ENCODE data around the gene DNAJA2.

The DNAJA2 gene

DNA sequence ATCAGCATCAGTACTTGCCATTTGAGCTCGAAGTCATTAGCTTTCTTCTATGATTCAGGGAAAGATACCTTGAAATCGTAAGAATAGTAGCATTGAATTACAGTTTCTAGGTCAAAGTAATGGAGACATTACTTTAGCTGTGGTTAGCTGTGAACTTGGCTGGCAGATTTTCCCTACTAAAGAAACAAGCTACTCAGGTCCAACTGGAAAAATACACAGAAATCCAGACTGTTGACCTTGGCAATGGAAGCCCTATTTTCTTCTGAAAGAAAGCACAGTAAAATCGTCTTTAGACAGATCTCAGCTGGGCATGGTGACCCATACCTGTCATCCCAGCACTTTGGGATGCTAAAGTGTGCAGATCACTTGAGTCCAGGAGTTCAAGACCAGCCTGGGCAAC is 13.4 kb upstream of the DNAJA2 start:
- H3K36me3 ChIP-seq (replicated peaks in 1 of 2; ENCODE audit: control insufficient read depth in 2 of 2, insufficient read depth in 2 of 2, low read length in 2 of 2): no peaks in the 10 kb centered on the region
- H3K4me2 ChIP-seq (ENCODE audit: insufficient read depth, low read length, poor library complexity, severe bottlenecking): no peak overlapping the region
- no peak overlapping the region for H3K9ac ChIP-seq (ENCODE audit: low read depth, low read length, poor library complexity)
- H2BK5ac ChIP-seq (ENCODE audit: low read length): no peak overlapping the region
- no peak overlapping the region for H3K23ac ChIP-seq (ENCODE audit: low read depth, low read length, poor library complexity)
- H3K27ac ChIP-seq (replicated peaks; ENCODE audit: low read length): no peak overlapping the region
- H2AK5ac ChIP-seq (ENCODE audit: low read depth, low read length): no peak overlapping the region
- H2BK120ac ChIP-seq (ENCODE audit: low read depth, low read length): no peak overlapping the region
- H3K18ac ChIP-seq (ENCODE audit: low read length): no peak overlapping the region
- H2BK12ac ChIP-seq (ENCODE audit: low read length): no peak overlapping the region
- H2AFZ ChIP-seq (ENCODE audit: low read length): no peak overlapping the region
- no peaks in the 10 kb centered on the region for H3K27me3 ChIP-seq (ENCODE audit: control insufficient read depth in 3 of 3, insufficient read depth in 3 of 3, low read depth in 1 of 3, low read length in 3 of 3)
- no peak overlapping the region for H3K4me3 ChIP-seq (ENCODE audit: low read length in 2 of 2)
- no peak for DNase-seq (ENCODE audit: low spot score)
- no peak overlapping the region for H2BK15ac ChIP-seq (ENCODE audit: low read length)
- H3K9me3 ChIP-seq (replicated peaks in 1 of 2; ENCODE audit: control insufficient read depth in 2 of 2, insufficient read depth in 1 of 2, low read depth in 1 of 2, low read length in 2 of 2): peaks cover 0 to 6% of the 10 kb centered on the region in 2 donors
- no CpG with 5 or more reads among the region's 3 CpGs for WGBS, 2 donors (ENCODE audit: extremely low coverage in 2 of 2, insufficient read length in 2 of 2, insufficient replicate concordance in 1 of 2)
- no peaks in the 10 kb centered on the region for H3K4me1 ChIP-seq (ENCODE audit: control insufficient read depth in 2 of 2, insufficient read depth in 1 of 2, low read depth in 1 of 2, low read length in 2 of 2)
- H3K4ac ChIP-seq (ENCODE audit: low read length): no peak overlapping the region
- H3K14ac ChIP-seq (ENCODE audit: low read length): no peak overlapping the region
- H4K8ac ChIP-seq (ENCODE audit: low read depth, low read length): no peak overlapping the region
- H3K79me1 ChIP-seq (ENCODE audit: low read depth, low read length): no peaks in the 10 kb centered on the region
- no peak overlapping the region for H4K91ac ChIP-seq (ENCODE audit: low read depth, low read length, poor library complexity)

DNA sequence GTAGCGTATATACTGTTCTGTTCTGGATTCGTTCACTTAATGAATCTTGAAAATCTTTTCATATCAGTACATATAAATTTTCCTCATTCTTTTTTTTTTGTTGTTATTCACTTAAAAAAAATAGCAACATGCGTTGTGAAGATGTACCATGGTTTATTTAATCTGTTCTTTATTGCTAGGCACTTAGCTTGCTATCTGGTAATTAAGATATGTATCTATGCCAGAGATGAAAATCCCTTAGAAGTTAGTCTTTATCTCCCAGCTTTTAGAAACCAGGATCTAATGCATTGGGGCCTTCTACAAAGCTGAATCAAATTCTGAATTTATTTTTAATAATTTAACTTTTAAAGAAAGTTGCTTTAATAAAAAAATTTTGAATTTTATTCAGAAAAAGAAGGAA is 13.0 kb upstream of the DNAJA2 start:
- H2AK5ac ChIP-seq (ENCODE audit: low read depth, low read length): no peak overlapping the region
- no peak overlapping the region for H3K4me3 ChIP-seq (ENCODE audit: low read length in 2 of 2)
- H3K27me3 ChIP-seq (ENCODE audit: control insufficient read depth in 3 of 3, insufficient read depth in 3 of 3, low read depth in 1 of 3, low read length in 3 of 3): no peaks in the 10 kb centered on the region
- H3K23ac ChIP-seq (ENCODE audit: low read depth, low read length, poor library complexity): no peak overlapping the region
- H4K8ac ChIP-seq (ENCODE audit: low read depth, low read length): no peak overlapping the region
- H3K14ac ChIP-seq (ENCODE audit: low read length): no peak overlapping the region
- no peaks in the 10 kb centered on the region for H3K4me1 ChIP-seq (ENCODE audit: control insufficient read depth in 2 of 2, insufficient read depth in 1 of 2, low read depth in 1 of 2, low read length in 2 of 2)
- no peaks in the 10 kb centered on the region for H3K36me3 ChIP-seq (replicated peaks in 1 of 2; ENCODE audit: control insufficient read depth in 2 of 2, insufficient read depth in 2 of 2, low read length in 2 of 2)
- H3K27ac ChIP-seq (replicated peaks; ENCODE audit: low read length): no peak overlapping the region
- H3K9ac ChIP-seq (ENCODE audit: low read depth, low read length, poor library complexity): no peak overlapping the region
- no peak for DNase-seq (ENCODE audit: low spot score)
- H4K91ac ChIP-seq (ENCODE audit: low read depth, low read length, poor library complexity): no peak overlapping the region
- H2AFZ ChIP-seq (ENCODE audit: low read length): no peak overlapping the region
- no peak overlapping the region for H2BK120ac ChIP-seq (ENCODE audit: low read depth, low read length)
- no peak overlapping the region for H2BK12ac ChIP-seq (ENCODE audit: low read length)
- H3K4me2 ChIP-seq (ENCODE audit: insufficient read depth, low read length, poor library complexity, severe bottlenecking): no peak overlapping the region
- H3K9me3 ChIP-seq (replicated peaks in 1 of 2; ENCODE audit: control insufficient read depth in 2 of 2, insufficient read depth in 1 of 2, low read depth in 1 of 2, low read length in 2 of 2): peaks cover 0 to 1% of the 10 kb centered on the region in 2 donors
- H3K4ac ChIP-seq (ENCODE audit: low read length): no peak overlapping the region
- no peak overlapping the region for H3K18ac ChIP-seq (ENCODE audit: low read length)
- no CpG with 5 or more reads among the region's 3 CpGs for WGBS, 2 donors (ENCODE audit: extremely low coverage in 2 of 2, insufficient read length in 2 of 2, insufficient replicate concordance in 1 of 2)
- H3K79me1 ChIP-seq (ENCODE audit: low read depth, low read length): no peaks in the 10 kb centered on the region
- H2BK15ac ChIP-seq (ENCODE audit: low read length): no peak overlapping the region
- H2BK5ac ChIP-seq (ENCODE audit: low read length): no peak overlapping the region

DNA sequence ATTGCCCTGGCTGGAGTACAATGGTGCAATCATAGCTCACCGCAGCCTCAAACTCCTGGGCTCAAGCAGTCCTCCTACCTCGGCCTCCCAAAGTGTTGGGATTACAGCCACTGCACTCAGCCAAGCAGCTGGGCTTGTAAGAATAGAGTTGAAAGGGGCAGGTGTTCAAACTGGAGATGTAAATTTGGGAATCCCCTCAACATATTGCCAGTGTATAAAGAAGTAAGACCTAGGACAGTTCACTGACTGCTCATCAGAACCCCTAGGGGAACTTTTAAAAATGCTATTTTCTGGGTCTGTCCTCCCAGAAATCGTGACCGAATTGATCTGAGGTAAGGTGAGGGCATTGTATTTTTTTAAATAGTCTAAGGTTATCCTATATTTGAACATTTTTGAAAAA is 8.9 kb upstream of the DNAJA2 start:
- Histone ChIP-seq H3K14ac (ENCODE audit: low read length) (no peak overlapping the region), H3K9ac (ENCODE audit: low read depth, low read length, poor library complexity) (no peak overlapping the region), H2AK5ac (ENCODE audit: low read depth, low read length) (no peak overlapping the region), H4K8ac (ENCODE audit: low read depth, low read length) (no peak overlapping the region), H3K4me2 (ENCODE audit: insufficient read depth, low read length, poor library complexity, severe bottlenecking) (no peak overlapping the region), H3K23ac (ENCODE audit: low read depth, low read length, poor library complexity) (no peak overlapping the region), H2BK120ac (ENCODE audit: low read depth, low read length) (no peak overlapping the region), H3K4me3 (ENCODE audit: low read length in 2 of 2) (no peak overlapping the region), H2BK15ac (ENCODE audit: low read length) (no peak overlapping the region), H3K18ac (ENCODE audit: low read length) (no peak overlapping the region), H3K4me1 (ENCODE audit: control insufficient read depth in 2 of 2, insufficient read depth in 1 of 2, low read depth in 1 of 2, low read length in 2 of 2) (no peaks in the 10 kb centered on the region), H3K36me3 (replicated peaks in 1 of 2; ENCODE audit: control insufficient read depth in 2 of 2, insufficient read depth in 2 of 2, low read length in 2 of 2) (no peaks in the 10 kb centered on the region), H3K79me1 (ENCODE audit: low read depth, low read length) (no peaks in the 10 kb centered on the region), H3K27ac (replicated peaks; ENCODE audit: low read length) (no peak overlapping the region), H3K9me3 (replicated peaks in 1 of 2; ENCODE audit: control insufficient read depth in 2 of 2, insufficient read depth in 1 of 2, low read depth in 1 of 2, low read length in 2 of 2) (no peaks in the 10 kb centered on the region), H3K4ac (ENCODE audit: low read length) (no peak overlapping the region), H4K91ac (ENCODE audit: low read depth, low read length, poor library complexity) (no peak overlapping the region), H2BK12ac (ENCODE audit: low read length) (no peak overlapping the region), H3K27me3 (ENCODE audit: control insufficient read depth in 3 of 3, insufficient read depth in 3 of 3, low read depth in 1 of 3, low read length in 3 of 3) (no peaks in the 10 kb centered on the region), H2BK5ac (ENCODE audit: low read length) (no peak overlapping the region), H2AFZ (ENCODE audit: low read length) (no peak overlapping the region)
- no CpG with 5 or more reads among the region's 4 CpGs for WGBS, 2 donors (ENCODE audit: extremely low coverage in 2 of 2, insufficient read length in 2 of 2, insufficient replicate concordance in 1 of 2)
- no peak for DNase-seq (ENCODE audit: low spot score)

GRCh38 chr16:46980926-46981325 is 7.5 kb upstream of the DNAJA2 start:
- no peak overlapping the region for H2AK5ac ChIP-seq (ENCODE audit: low read depth, low read length)
- WGBS, 2 donors (ENCODE audit: extremely low coverage in 2 of 2, insufficient read length in 2 of 2, insufficient replicate concordance in 1 of 2): no CpG with 5 or more reads among the region's 1 CpG
- no peak for DNase-seq (ENCODE audit: low spot score)
- H3K4me3 ChIP-seq (ENCODE audit: low read length in 2 of 2): no peak overlapping the region
- no peak overlapping the region for H3K4ac ChIP-seq (ENCODE audit: low read length)
- no peak overlapping the region for H3K9ac ChIP-seq (ENCODE audit: low read depth, low read length, poor library complexity)
- no peaks in the 10 kb centered on the region for H3K4me1 ChIP-seq (ENCODE audit: control insufficient read depth in 2 of 2, insufficient read depth in 1 of 2, low read depth in 1 of 2, low read length in 2 of 2)
- H3K27ac ChIP-seq (replicated peaks; ENCODE audit: low read length): no peak overlapping the region
- H2BK15ac ChIP-seq (ENCODE audit: low read length): no peak overlapping the region
- no peaks in the 10 kb centered on the region for H3K9me3 ChIP-seq (replicated peaks in 1 of 2; ENCODE audit: control insufficient read depth in 2 of 2, insufficient read depth in 1 of 2, low read depth in 1 of 2, low read length in 2 of 2)
- no peaks in the 10 kb centered on the region for H3K79me1 ChIP-seq (ENCODE audit: low read depth, low read length)
- no peaks in the 10 kb centered on the region for H3K27me3 ChIP-seq (ENCODE audit: control insufficient read depth in 3 of 3, insufficient read depth in 3 of 3, low read depth in 1 of 3, low read length in 3 of 3)
- no peak overlapping the region for H2AFZ ChIP-seq (ENCODE audit: low read length)
- no peak overlapping the region for H3K4me2 ChIP-seq (ENCODE audit: insufficient read depth, low read length, poor library complexity, severe bottlenecking)
- no peak overlapping the region for H2BK12ac ChIP-seq (ENCODE audit: low read length)
- no peak overlapping the region for H2BK5ac ChIP-seq (ENCODE audit: low read length)
- H4K91ac ChIP-seq (ENCODE audit: low read depth, low read length, poor library complexity): no peak overlapping the region
- no peak overlapping the region for H2BK120ac ChIP-seq (ENCODE audit: low read depth, low read length)
- H3K23ac ChIP-seq (ENCODE audit: low read depth, low read length, poor library complexity): no peak overlapping the region
- H3K14ac ChIP-seq (ENCODE audit: low read length): no peak overlapping the region
- H4K8ac ChIP-seq (ENCODE audit: low read depth, low read length): no peak overlapping the region
- no peak overlapping the region for H3K18ac ChIP-seq (ENCODE audit: low read length)
- H3K36me3 ChIP-seq (replicated peaks in 1 of 2; ENCODE audit: control insufficient read depth in 2 of 2, insufficient read depth in 2 of 2, low read length in 2 of 2): no peaks in the 10 kb centered on the region
